Neural progenitor cell (in vitro differentiated cells): ENCODE data around the gene UGT1A7.

Experiments
- EZH2phosphoT487 ChIP-seq: fragments of 200-600 bp; sonication (generic); IDR thresholded peaks from 2 replicates; pipeline ENCODE4 v1.6.1; 2017; ENCODE audit warnings: antibody characterized with exemption
- TF ChIP-seq, protein P1 (sequence below): fragments of 200-600 bp; sonication (generic); IDR thresholded peaks from 2 replicates; pipeline ENCODE4 v1.5.1; 2017; ENCODE audit warnings: antibody characterized with exemption, mild to moderate bottlenecking

- TF ChIP-seq, protein P1, sequence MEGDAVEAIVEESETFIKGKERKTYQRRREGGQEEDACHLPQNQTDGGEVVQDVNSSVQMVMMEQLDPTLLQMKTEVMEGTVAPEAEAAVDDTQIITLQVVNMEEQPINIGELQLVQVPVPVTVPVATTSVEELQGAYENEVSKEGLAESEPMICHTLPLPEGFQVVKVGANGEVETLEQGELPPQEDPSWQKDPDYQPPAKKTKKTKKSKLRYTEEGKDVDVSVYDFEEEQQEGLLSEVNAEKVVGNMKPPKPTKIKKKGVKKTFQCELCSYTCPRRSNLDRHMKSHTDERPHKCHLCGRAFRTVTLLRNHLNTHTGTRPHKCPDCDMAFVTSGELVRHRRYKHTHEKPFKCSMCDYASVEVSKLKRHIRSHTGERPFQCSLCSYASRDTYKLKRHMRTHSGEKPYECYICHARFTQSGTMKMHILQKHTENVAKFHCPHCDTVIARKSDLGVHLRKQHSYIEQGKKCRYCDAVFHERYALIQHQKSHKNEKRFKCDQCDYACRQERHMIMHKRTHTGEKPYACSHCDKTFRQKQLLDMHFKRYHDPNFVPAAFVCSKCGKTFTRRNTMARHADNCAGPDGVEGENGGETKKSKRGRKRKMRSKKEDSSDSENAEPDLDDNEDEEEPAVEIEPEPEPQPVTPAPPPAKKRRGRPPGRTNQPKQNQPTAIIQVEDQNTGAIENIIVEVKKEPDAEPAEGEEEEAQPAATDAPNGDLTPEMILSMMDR, result no peak
- TF ChIP-seq EZH2phosphoT487, result no peak
Observed at GRCh38 chr2:233817995-233818638, 136.4 kb downstream of the UGT1A7 start.
